Gastrocnemius medialis (tissue), 4 donors: ENCODE results near the gene GRID2. TPM values are rescaled to one million over a fixed set of nuclear protein-coding genes. Genes with fewer than 3 reads are reported as not detected.
A peak's percentile ranks its signal among the peaks of the same experiment; 100 is the strongest.

Experiments used
- ATAC-seq, 2 donors: fragments of 150-250 bp; one replicate each; pipeline ENCODE4 v1.9.1; 2016
- DNase-seq, 2 donors: peaks; one replicate each; pipeline ENCODE4 v3.0.0-alpha.2; 2019
- H3K27ac ChIP-seq, 4 donors: fragments of 200-600 bp; sonication (generic); 1 replicate in 1 of 4; 2 replicates in 3 of 4; pipeline ENCODE4 v1.5.1; 2016 to 2018; ENCODE audit warnings: mild to moderate bottlenecking in 2 of 4, moderate library complexity in 1 of 4
- H3K27me3 ChIP-seq, 3 donors: fragments of 200-600 bp; sonication (generic) in 2 of 3; 1 replicate in 1 of 3; 2 replicates in 2 of 3; pipeline versions ENCODE4 v1.5.1 to v1.6.0; 2016 to 2019; ENCODE audit warnings: mild to moderate bottlenecking in 1 of 3, moderate library complexity in 1 of 3
- H3K36me3 ChIP-seq, 2 donors: fragments of 200-600 bp; sonication (generic) in 1 of 2; one replicate each; pipeline ENCODE4 v1.5.1; 2017 to 2018
- H3K4me1 ChIP-seq, 2 donors: fragments of 200-600 bp; sonication (generic) in 1 of 2; one replicate each; pipeline ENCODE4 v1.5.1; 2016 to 2017; ENCODE audit warnings: mild to moderate bottlenecking in 2 of 2
- H3K4me3 ChIP-seq, 4 donors: fragments of 200-600 bp; sonication (generic) in 3 of 4; 1 replicate in 1 of 4; 2 replicates in 3 of 4; pipeline ENCODE4 v1.5.1; 2016 to 2019; ENCODE audit warnings: mild to moderate bottlenecking in 2 of 4
- H3K9me3 ChIP-seq, 3 donors: fragments of 200-600 bp; sonication (generic) in 2 of 3; 1 replicate in 1 of 3; 2 replicates in 2 of 3; pipeline ENCODE4 v1.5.1; 2016 to 2019
- CTCF ChIP-seq, 5 experiments: fragments of 450-650 bp in 3 of 5; fragments of 200-600 bp in 2 of 5; sonication (generic) in 2 of 5; IDR thresholded peaks in 4 of 5; conservative IDR thresholded peaks in 1 of 5; 1 replicate in 4 of 5; 2 replicates in 1 of 5; pipeline ENCODE4 v1.5.1; 2016 to 2019; ENCODE audit warnings: antibody characterized with exemption in 5 of 5, mild to moderate bottlenecking in 3 of 5, moderate library complexity in 3 of 5
- POLR2A ChIP-seq, 2 donors: fragments of 450-650 bp; IDR thresholded peaks; one replicate each; pipeline ENCODE4 v1.6.1; 2017; ENCODE audit warnings: antibody characterized with exemption in 2 of 2, mild to moderate bottlenecking in 2 of 2, moderate library complexity in 2 of 2
- in situ Hi-C, 4 donors: fragments of 200-750 bp; cut with MboI; loops; one replicate each; pipeline versions ENCODE4 v1.15.0 to v1.8.0; 2017; ENCODE audit warnings: low sequenced_read_pairs in 4 of 4
- intact Hi-C: fragments of 100-400 bp; cut with DNase I; formaldehyde crosslinking; loops from one replicate; pipeline ENCODE4 v1.15.1; 2023; ENCODE audit warnings: low total_unique reads
- total RNA-seq, 4 donors: library from RNA; depleted of rRNA; stranded (reverse); fragments of >200 nt; gene quantifications; one replicate each; pipeline versions ENCODE4 v1.1.0 to v1.2.3, GENCODE V29; 2016

The GRID2 gene
- total RNA-seq, 4 donors from 2014 or later: not detected

GRCh38 chr4:93199492-93199891 lies 895.7 kb downstream of the GRID2 start:
- ATAC-seq (no peak), DNase-seq (no peak)
- Histone ChIP-seq H3K4me3 (no peak overlapping the region), H3K9me3 (no peaks in the 10 kb centered on the region), H3K27me3 (no peaks in the 10 kb centered on the region), H3K36me3 (no peaks in the 10 kb centered on the region), H3K27ac (no peak overlapping the region), H3K4me1 (no peaks in the 10 kb centered on the region)
- TF ChIP-seq POLR2A (IDR thresholded peaks at IDR 0.05) (no peak), CTCF (IDR thresholded peaks at IDR 0.05 in 4 of 5, conservative IDR thresholded peaks at IDR 0.05 in 1 of 5) (no peak)
- intact Hi-C loops (no loop called here), in situ Hi-C loops (no loop called here)

- TF ChIP-seq CTCF (IDR thresholded peaks at IDR 0.05 in 4 of 5, conservative IDR thresholded peaks at IDR 0.05 in 1 of 5) (no peak), POLR2A (IDR thresholded peaks at IDR 0.05) (no peak)
- in situ Hi-C loops (no loop called here), intact Hi-C loops (no loop called here)
- Histone ChIP-seq H3K27ac (no peak overlapping the region), H3K4me3 (no peak overlapping the region), H3K4me1 (no peaks in the 10 kb centered on the region), H3K27me3 (no peaks in the 10 kb centered on the region), H3K9me3 (no peaks in the 10 kb centered on the region), H3K36me3 (no peaks in the 10 kb centered on the region)
- ATAC-seq: no peak
- DNase-seq: no peak
Measured at GRCh38 chr4:93201471-93202096, 897.8 kb downstream of the GRID2 start.

- H3K36me3 ChIP-seq: no peaks in the 10 kb centered on the region
- in situ Hi-C loops (no loop called here), intact Hi-C loops (no loop called here)
- DNase-seq (peak in 1 of 2 donors; percentile 12), ATAC-seq (peak in 1 of 2 donors; percentile 39)
- no peaks in the 10 kb centered on the region for H3K9me3 ChIP-seq
- TF ChIP-seq POLR2A (IDR thresholded peaks at IDR 0.05): no peak
- H3K27me3 ChIP-seq: no peaks in the 10 kb centered on the region
- no peaks in the 10 kb centered on the region for H3K4me1 ChIP-seq
- H3K27ac ChIP-seq: no peak overlapping the region
- no peak overlapping the region for H3K4me3 ChIP-seq
Measured at GRCh38 chr4:93203708-93204107, 899.9 kb downstream of the GRID2 start.

- H3K27me3 ChIP-seq: no peaks in the 10 kb centered on the region
- no peak overlapping the region for H3K4me3 ChIP-seq
- in situ Hi-C loops (no loop called here), intact Hi-C loops (no loop called here)
- TF ChIP-seq POLR2A (IDR thresholded peaks at IDR 0.05): no peak
- TF ChIP-seq CTCF (IDR thresholded peaks at IDR 0.05 in 4 of 5, conservative IDR thresholded peaks at IDR 0.05 in 1 of 5): no peak
- no peak overlapping the region for H3K27ac ChIP-seq
- DNase-seq (no peak), ATAC-seq (no peak)
- H3K9me3 ChIP-seq: no peaks in the 10 kb centered on the region
- no peaks in the 10 kb centered on the region for H3K36me3 ChIP-seq
- no peaks in the 10 kb centered on the region for H3K4me1 ChIP-seq
Measured at GRCh38 chr4:93212250-93212649, 908.5 kb downstream of the GRID2 start.

GRCh38 chr4:93216646-93217045 lies 912.9 kb downstream of the GRID2 start:
- Histone ChIP-seq H3K4me1 (no peaks in the 10 kb centered on the region), H3K27ac (no peak overlapping the region), H3K27me3 (no peaks in the 10 kb centered on the region), H3K4me3 (no peak overlapping the region), H3K36me3 (no peaks in the 10 kb centered on the region), H3K9me3 (no peaks in the 10 kb centered on the region)
- intact Hi-C loops (no loop called here), in situ Hi-C loops (no loop called here)
- DNase-seq: no peak
- no peak for ATAC-seq
- TF ChIP-seq CTCF (IDR thresholded peaks at IDR 0.05 in 4 of 5, conservative IDR thresholded peaks at IDR 0.05 in 1 of 5) (no peak), POLR2A (IDR thresholded peaks at IDR 0.05) (no peak)
